CD4-positive, alpha-beta T cell treated with Interleukin-6 at 100 ng/mL for 8 hours (primary cell): ENCODE data around the gene CGB5.
A peak's percentile ranks its signal among the peaks of the same experiment; 100 is the strongest.
"Not testable (repeated sequence)": the region's sequence is repeated elsewhere in the genome, so short reads cannot be mapped to it uniquely, and the experiment has no call there.

Experiments used
- DNase-seq: peaks from one replicate; pipeline ENCODE4 v3.0.0-alpha.2; 2020; ENCODE audit warnings: mixed read lengths, low spot score

The CGB5 gene

GRCh38 chr19:49020931-49021895 lies 22.4 kb upstream of the CGB5 start:
- DNase-seq = no peak

GRCh38 chr19:49022116-49022515 lies 21.5 kb upstream of the CGB5 start:
- DNase-seq = no peak

DNA sequence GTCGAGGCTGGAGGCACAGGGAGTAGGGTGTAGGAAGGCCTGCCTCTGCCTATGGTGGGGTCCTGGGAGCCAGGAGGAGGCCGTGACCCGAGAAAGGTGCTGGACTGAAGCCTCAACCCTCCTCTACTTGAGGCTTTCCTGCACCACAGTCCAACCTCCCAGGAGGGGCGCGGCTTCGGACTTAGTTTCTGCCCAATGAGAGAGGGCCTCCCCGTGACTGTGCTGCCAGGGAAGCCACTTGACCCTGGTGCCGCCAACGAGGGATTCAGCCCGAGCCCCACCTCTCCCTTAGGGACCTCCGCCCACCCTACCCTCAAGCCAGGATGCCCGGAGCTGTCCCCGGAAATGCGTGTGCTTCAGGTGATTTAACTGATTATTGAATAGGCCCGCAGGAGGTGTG lies 19.4 kb upstream of the CGB5 start, which contains the start of gene CGB3:
TSS of gene CGB3 (minus strand) at position 101 of the 400 bp plus-strand sequence. CDS start 362 bp downstream, outside the sequence.
- not testable (repeated sequence) for DNase-seq

DNA sequence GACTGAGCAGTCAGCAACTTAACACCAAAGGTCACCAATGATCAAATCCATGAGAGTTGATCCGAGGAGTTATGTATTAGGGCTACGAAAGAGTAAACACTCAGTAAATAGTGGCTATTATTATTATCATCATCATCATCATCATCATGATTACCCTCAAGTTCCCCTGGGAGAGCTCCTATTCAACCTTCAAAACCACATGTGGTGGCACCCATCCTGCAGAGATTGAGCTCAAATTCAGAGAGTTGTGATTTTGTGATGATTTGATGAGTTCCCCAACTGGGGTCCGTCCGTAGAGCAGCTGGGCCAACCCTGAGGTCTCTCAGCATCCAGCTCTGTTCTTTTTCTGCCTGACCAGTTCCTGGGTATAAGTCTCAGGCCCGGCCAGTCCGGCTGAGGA lies 18.6 kb upstream of the CGB5 start:
- DNase-seq = not testable (repeated sequence)

DNA sequence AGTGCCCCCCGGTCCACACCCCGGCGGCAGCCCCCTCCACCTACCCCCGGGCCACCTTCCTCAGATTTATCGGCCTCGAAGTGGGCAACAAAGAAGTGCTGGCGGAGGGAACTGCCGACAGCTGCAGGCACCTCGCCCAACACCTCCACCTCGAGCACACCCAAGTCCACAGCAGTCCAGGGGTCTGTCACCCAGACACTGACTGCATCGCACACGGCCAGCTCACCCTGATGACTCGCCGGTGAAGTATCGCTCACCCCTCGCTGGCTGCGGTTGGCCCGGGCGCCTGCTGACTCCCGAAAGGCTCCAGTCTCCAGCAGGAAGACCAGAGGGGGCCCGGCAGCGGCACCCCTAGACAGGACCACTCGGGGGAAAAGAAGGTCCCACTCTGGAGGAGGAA lies 18.0 kb upstream of the CGB5 start:
- DNase-seq = not testable (repeated sequence)

DNA sequence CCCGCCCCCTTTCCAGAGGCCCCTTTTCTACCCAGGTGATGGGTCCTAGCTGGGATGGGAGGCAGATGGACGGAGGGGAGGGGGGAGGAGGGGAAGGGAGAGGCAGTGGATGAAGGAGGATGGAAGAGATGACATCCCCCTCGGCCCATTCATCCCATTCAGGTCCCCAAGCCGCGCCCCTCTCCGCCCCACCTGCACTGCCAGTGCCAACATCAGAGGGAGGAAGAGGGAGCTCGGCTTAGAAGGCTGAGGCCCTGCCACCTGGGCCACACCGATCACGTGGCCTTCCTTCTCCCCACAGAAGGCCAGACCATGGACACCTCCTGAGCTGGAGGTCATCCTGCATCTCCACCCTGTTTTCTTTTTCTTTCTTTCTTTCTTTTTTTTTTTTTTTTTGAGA lies 15.0 kb upstream of the CGB5 start:
- DNase-seq = not testable (repeated sequence)

GRCh38 chr19:49029749-49030148 lies 13.9 kb upstream of the CGB5 start:
- DNase-seq = not testable (repeated sequence)

DNA sequence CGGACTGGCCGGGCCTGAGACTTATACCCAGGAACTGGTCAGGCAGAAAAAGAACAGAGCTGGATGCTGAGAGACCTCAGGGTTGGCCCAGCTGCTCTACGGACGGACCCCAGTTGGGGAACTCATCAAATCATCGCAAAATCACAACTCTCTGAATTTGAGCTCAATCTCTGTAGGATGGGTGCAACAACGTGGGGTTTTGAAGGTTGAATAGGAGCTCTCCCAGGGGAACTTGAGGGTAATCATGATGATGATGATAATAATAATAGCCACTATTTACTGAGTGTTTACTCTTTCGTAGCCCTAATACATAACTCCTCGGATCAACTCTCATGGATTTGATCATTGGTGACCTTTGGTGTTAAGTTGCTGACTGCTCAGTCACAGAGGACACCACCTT lies 13.3 kb upstream of the CGB5 start:
- not testable (repeated sequence) for DNase-seq

DNA sequence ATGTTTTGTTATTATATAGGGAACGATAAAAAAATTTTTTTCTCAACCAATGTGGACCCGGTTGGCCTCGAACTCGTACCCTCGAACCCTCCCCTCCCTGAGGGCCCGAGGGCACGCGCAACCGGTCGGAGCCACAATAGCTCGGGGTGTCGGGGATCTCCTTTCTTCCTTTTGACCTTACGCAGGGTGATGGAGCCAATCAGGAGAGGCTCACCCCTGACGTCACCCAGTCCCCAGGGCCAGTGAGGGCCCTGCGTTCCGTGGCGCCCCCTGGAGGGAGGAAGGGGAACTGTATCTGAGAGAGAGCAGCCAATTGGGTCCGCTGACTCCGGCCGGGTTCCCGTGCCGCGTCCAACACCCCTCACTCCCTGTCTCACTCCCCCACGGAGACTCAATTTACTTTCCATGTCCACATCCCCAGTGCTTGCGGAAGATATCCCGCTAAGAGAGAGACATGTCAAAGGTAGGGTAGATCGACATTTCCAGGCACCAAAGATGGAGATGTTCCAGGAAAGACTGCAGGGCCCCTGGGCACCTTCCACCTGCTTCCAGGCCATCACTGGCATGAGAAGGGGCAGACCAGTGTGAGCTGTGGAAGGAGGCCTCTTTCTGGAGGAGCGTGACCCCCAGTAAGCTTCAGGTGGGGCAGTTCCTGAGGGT lies 11.9 kb upstream of the CGB5 start, which contains the start of gene CGB2:
TSS of gene CGB2 (plus strand) at position 249 of the 660 bp plus-strand sequence. CDS start at position 455, 206 bp downstream.
- peak; percentile 22 for DNase-seq

DNA sequence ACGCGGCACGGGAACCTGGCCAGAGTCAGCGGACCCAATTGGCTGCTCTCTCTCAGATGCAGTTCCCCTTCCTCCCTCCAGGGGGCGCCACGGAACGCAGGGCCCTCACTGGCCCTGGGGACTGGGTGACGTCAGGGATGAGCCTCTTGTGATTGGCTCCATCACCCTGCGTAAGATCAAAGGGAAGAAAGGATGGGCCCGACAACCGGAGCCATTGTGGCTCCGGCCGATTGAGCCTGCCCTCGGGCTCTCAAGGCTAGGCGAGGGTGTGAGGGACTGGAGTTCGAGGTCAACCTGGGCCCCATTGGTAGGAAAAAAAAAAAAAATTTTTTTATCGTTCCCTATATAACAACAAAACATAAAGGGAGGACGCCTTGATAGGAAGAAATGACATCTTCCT lies 6.8 kb upstream of the CGB5 start, which contains the start of gene CGB1:
TSS of gene CGB1 (minus strand) at position 81 of the 400 bp plus-strand sequence. CDS start 184 bp downstream, outside the sequence.
- not testable (repeated sequence) for DNase-seq

GRCh38 chr19:49038111-49038510 lies 5.5 kb upstream of the CGB5 start:
- DNase-seq = not testable (repeated sequence)

- not testable (repeated sequence) for DNase-seq
Observed at GRCh38 chr19:49038557-49039276, 4.9 kb upstream of the CGB5 start.

- DNase-seq = not testable (repeated sequence)
Observed at GRCh38 chr19:49039736-49040135, 3.9 kb upstream of the CGB5 start.

- no peak for DNase-seq
Observed at GRCh38 chr19:49042177-49042576, 1.5 kb upstream of the CGB5 start.

DNA sequence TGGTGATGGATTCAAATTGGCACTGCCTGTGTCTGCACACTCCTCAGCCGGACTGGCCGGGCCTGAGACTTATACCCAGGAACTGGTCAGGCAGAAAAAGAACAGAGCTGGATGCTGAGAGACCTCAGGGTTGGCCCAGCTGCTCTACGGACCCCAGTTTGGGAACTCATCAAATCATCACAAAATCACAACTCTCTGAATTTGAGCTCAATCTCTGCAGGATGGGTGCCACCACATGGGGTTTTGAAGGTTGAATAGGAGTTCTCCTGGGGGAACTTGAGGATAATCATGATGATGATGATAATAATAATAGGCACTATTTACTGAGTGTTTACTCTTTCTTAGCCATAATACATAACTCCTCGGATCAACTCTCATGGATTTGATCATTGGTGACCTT lies 982 bp upstream of the CGB5 start:
- DNase-seq = not testable (repeated sequence)

GRCh38 chr19:49049011-49049410 lies 5.4 kb downstream of the CGB5 start, which contains the start of gene CGB8:
CGB8 (minus strand) TSS chr19:49049111; CDS start chr19:49048739, 372 bp downstream.
- DNase-seq = not testable (repeated sequence)

GRCh38 chr19:49049834-49050233 lies 6.2 kb downstream of the CGB5 start:
- DNase-seq = not testable (repeated sequence)

- DNase-seq = not testable (repeated sequence)
Observed at GRCh38 chr19:49050376-49051033, 6.9 kb downstream of the CGB5 start.

DNA sequence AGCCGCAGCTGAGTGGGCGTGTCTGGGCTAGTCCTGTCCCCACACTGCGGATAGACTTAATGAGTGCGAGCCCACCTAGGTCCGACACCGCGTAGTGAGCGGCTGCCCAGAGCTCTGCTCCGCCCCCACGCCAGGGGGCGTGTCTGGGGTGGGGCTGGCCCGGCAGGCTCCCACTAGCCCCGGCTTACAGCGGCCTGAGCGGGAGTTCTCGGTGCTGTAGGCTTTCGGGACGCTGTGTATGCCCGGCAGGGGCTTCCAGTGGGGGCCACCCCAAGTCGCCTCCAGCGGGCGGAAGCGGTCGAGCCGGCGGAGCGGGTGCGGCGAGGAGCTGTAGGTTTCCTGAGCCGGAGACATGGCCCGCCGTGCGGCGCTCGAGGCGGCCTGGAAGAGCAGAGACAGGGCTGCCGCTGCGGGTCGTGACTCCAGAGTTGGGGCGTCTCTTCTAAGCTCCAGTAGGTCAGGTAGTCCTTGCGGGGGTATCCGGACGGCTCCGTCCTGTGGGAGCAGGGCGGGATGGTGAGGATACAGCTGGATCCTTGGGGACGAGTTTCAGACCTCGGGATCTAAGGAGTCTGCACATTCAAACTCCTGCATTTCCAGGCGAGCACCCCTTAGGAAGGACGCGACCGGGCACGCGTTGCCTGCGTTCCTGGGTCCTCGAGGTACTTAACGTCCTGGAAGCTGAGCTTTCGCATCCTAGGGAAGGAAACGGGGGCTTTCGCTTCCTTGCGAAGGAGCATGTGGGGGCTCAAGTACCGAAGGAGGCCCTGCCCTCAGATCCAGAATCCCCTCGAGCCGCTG lies 12.7 kb downstream of the CGB5 start:
- peak; percentile 30 for DNase-seq

DNA sequence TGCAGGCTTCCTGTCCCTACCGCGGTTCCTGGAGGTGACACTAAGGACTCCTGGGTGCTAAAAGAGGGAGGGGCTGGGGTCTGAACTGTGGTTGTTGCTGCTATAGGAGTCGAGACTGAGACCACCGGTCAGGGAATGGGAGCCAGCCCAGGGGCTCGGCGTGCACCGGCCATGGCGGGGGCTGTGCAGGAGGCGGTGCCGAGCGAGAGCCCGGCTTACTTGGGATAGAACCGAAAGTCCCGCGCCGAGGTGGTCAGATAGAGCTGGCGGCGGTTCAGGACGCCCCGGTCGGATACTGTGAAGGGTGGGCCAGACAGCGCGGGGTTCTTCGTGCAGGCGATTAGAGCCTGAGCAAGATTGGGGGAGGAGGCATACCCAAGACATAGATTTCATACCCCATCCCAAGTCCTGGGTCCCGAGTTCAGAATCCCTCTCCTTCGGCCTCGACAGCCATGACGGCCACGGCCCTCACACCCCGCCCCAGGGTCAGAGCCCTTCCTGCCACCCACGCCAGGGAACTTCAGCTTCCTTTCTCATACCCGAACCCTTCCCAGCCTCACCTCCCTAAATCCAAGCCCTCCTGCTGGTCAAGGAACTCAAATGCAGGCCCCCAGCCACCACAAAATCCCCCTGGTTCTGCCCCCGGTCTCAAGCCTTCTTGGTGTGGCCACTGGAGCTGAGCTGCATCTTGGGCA lies 13.4 kb downstream of the CGB5 start:
- not testable (repeated sequence) for DNase-seq
